Measurements from ENCODE around the gene COG5.

The COG5 gene

DNA sequence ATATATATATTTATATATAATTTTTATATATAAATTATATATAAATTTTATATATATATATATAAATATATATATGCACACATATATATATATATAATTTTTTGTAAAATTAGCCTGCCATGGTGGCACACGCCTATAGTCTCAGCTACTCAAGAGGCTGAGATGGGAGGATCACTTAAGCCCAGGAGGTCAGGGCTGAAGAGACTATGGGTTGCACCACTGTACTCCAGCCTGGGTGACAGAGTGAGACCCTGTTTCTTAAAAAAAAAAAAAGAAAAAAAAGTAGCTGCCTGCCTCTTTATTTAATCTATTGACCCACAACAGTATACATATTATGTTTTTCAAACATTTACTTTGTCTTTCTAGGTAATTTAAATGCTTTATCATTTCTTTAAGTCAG is 35.5 kb upstream of the COG5 start:
- TF ChIP-seq, protein P1, sequence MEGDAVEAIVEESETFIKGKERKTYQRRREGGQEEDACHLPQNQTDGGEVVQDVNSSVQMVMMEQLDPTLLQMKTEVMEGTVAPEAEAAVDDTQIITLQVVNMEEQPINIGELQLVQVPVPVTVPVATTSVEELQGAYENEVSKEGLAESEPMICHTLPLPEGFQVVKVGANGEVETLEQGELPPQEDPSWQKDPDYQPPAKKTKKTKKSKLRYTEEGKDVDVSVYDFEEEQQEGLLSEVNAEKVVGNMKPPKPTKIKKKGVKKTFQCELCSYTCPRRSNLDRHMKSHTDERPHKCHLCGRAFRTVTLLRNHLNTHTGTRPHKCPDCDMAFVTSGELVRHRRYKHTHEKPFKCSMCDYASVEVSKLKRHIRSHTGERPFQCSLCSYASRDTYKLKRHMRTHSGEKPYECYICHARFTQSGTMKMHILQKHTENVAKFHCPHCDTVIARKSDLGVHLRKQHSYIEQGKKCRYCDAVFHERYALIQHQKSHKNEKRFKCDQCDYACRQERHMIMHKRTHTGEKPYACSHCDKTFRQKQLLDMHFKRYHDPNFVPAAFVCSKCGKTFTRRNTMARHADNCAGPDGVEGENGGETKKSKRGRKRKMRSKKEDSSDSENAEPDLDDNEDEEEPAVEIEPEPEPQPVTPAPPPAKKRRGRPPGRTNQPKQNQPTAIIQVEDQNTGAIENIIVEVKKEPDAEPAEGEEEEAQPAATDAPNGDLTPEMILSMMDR (IDR thresholded peaks at IDR 0.05; ENCODE audit: extremely low read depth, missing control alignments) = no peak
- DNase-seq (ENCODE audit: low spot score) = no peak

DNA sequence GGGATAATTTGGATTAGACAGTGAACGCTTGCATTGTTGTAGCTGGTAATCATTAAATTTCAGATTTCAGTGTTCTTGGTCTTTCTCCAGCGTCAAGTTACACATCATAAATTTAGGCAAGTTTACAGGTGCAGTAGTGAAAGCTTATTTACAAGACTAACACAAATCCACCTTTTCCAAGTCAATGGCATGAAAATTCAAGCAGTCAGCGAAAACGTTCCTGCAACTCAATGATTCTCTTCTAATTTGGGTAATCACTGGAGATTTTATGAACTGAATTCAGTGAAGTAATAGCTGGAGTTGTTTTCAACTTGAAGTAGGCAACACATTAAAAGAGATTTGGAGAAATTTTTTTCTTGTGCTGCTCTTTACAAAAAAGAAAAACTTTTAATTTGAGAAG is 34.2 kb upstream of the COG5 start:
- no peak for DNase-seq (ENCODE audit: low spot score)
- TF ChIP-seq, protein P1 (IDR thresholded peaks at IDR 0.05; ENCODE audit: extremely low read depth, missing control alignments) = no peak

DNA sequence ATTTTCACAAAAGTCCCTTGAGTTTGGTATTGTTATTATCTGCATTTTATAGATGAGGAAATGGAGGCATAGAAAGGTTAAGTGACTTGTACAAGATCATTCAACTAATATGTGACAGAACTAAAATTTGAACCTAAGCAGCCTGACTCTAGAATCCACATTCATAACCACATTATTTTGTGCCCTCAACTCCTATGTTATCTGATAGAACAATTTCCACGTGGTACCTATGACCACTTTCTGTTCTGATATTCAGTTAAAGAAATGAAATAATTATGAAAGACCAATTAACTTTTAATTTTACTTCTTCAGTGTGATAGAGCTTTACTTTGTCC is 33.8 kb upstream of the COG5 start:
- TF ChIP-seq, protein P1 (IDR thresholded peaks at IDR 0.05; ENCODE audit: extremely low read depth, missing control alignments) = no peak
- DNase-seq (ENCODE audit: low spot score) = no peak

DNA sequence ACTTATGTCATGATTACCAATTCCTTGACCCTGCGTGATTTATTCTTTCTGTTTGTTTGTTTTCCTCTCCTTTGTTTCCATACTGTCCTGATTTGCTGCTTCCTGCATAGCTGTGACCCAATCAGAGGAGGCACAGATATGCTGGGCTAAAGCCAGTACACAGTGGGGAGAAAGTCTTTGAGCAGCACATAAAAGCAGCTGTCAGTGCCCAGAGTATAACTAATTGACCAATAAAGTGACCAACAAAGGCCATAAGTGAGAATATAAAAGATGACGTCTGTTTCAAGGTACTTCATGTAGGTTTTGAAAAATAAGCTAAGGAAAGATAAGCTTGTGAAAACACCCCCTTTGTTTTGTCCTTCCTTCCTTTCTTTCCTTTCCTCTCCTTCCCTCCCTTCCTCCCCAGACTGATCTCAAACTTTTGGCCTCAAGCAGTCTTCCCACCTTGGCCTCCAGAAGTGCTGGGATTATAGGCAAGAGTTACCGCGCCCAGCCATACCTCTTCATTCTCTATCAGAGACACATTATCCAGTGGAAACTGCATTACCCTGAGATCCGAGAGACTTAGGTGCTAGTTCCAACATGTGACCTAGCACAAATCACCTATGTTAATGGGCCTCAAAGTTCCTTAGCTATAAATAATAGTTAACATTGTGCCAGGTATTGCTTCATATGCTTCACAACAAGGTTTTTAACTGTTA is 33.3 kb upstream of the COG5 start:
- TF ChIP-seq, protein P1 (IDR thresholded peaks at IDR 0.05; ENCODE audit: extremely low read depth, missing control alignments) = no peak
- DNase-seq (ENCODE audit: low spot score) = no peak

DNA sequence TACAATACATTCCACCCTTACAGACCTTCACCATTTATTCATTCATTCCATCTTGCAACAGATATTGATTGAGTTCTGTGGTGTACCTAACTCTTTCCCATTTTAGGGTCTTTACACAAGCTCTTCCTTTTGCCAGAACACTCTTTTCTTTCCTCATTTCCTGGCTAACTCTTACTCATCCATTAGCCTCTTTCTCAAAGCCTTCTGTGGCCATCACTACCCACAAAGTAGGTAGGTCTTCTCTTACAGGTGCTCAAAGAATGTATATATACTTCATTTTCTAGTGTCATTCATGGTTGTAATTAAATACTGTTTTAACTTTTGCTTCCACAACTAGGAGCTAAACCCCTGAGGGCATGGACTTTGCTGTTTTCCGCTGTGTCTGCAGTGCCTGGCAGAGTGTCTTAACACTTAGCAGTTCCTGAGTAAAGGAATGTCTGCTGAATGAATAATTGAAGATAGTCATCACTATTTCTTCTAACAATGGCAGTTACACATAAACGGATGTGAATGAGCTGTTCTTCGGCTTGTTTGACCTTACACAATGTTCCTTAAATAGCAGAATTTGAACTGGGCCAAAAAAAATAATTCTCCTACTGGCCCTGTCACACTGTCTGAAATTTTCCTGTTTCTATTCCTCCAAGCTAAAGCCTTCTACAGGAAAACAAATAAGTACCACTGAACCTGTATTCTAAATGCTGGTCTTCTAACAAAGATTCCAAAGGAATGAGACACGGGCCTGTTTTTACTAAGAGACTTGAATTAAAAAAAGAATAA is 31.4 kb upstream of the COG5 start:
- no peak for DNase-seq (ENCODE audit: low spot score)

DNA sequence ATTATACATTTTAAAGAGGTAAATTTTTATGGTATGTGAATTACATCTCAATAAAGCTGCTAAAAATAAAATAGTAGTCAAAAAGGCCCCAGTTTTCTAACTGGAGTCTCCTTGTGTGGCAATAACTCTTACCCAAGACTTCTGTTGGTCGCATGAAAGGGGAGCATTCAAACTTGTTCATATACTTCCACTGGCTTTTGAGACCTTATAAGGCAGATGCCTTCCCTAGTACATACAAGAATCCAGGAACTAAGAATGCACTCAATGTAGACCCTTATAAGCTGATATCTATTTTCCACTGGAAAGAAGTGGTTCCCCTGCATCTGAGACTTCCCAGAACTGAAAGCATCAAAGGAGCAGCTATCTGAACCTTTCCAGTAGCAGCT is 29.3 kb upstream of the COG5 start:
- TF ChIP-seq, protein P1 (IDR thresholded peaks at IDR 0.05; ENCODE audit: extremely low read depth, missing control alignments) = no peak
- DNase-seq (ENCODE audit: low spot score) = no peak

More for the DNA sequence above, 31.4 kb upstream of the COG5 start:
- TF ChIP-seq, protein P1 (IDR thresholded peaks at IDR 0.05; ENCODE audit: extremely low read depth, missing control alignments) = no peak

DNA sequence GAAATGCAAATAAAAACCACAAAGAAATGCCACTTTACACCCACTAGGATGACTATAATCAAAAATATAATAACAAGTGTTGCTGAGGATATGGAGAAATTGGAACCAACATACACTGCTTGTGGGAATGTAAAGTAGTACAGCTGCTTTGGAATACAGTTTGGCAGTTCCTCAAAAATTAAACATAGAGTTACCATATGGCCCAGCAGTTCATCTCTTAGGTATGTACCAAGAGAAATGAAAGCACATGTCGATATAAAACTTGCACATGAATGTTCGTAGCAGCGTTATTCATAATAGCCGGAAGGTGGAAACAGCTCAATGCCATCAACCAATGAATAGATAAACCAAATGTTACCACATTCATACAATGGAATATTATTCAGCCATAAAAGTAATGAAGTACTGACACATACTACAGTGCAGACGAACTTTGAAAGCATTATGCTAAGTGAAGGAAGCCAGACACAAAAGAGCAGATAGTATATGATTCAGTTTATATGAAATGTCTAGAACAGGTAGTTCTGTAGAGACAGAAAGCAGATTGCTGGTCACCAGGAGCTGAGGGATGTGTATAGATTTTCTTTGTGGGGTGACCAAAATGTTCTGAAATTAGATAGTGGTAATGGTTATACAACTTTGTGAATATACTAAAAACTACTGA is 28.8 kb upstream of the COG5 start:
- TF ChIP-seq, protein P1 (IDR thresholded peaks at IDR 0.05; ENCODE audit: extremely low read depth, missing control alignments) = no peak

More for the DNA sequence above, 28.8 kb upstream of the COG5 start:
- no peak for DNase-seq (ENCODE audit: low spot score)
